ENCODE results near the gene C6orf15. TPM values are rescaled to one million over a fixed set of nuclear protein-coding genes. Genes with fewer than 3 reads are reported as not detected.

The C6orf15 gene
- total and polyA plus RNA-seq, 7 donors = not detected

GRCh38 chr6:31126396-31127175 is 14.2 kb upstream of the C6orf15 start:
- no peak for DNase-seq
- WGBS, 2 donors = 57 to 66% methylated on average over 16 of the region's 16 CpGs
- Histone ChIP-seq H3K4me3 (no peak overlapping the region), H3K27me3 (no peaks in the 10 kb centered on the region), H3K27ac (no peak overlapping the region), H3K36me3 (no peaks in the 10 kb centered on the region), H3K4me1 (peaks cover 0 to 29% (median 22%) of the 10 kb centered on the region in 4 donors), H3K9me3 (no peaks in the 10 kb centered on the region)
- no peak for TF ChIP-seq CTCF (IDR thresholded peaks at IDR 0.05)
- no peak for TF ChIP-seq POLR2A (IDR thresholded peaks at IDR 0.05)
- TF ChIP-seq EP300 (IDR thresholded peaks at IDR 0.05) = no peak
- TF ChIP-seq POLR2AphosphoS5 (IDR thresholded peaks at IDR 0.05) = no peak
- intact Hi-C loops (cut with DNase I) = no loop called here

- TF ChIP-seq CTCF (IDR thresholded peaks at IDR 0.05) (no peak), EP300 (IDR thresholded peaks at IDR 0.05) (no peak), POLR2AphosphoS5 (IDR thresholded peaks at IDR 0.05) (no peak), POLR2A (IDR thresholded peaks at IDR 0.05) (no peak)
- intact Hi-C loops (cut with DNase I) = no loop called here
- 72 to 76% methylated on average over 12 of the region's 12 CpGs for WGBS, 2 donors
- H3K4me1 ChIP-seq = peaks cover 0 to 29% (median 22%) of the 10 kb centered on the region in 4 donors
- H3K36me3 ChIP-seq = no peaks in the 10 kb centered on the region
- no peak overlapping the region for H3K4me3 ChIP-seq
- no peaks in the 10 kb centered on the region for H3K27me3 ChIP-seq
- DNase-seq = no peak
- H3K27ac ChIP-seq = no peak overlapping the region
- no peaks in the 10 kb centered on the region for H3K9me3 ChIP-seq
Measured at GRCh38 chr6:31125586-31126363, 13.4 kb upstream of the C6orf15 start.

- 58 to 62% methylated on average over 8 of the region's 8 CpGs for WGBS, 2 donors
- Histone ChIP-seq H3K9me3 (no peaks in the 10 kb centered on the region), H3K4me3 (no peak overlapping the region), H3K36me3 (no peaks in the 10 kb centered on the region), H3K27ac (no peak overlapping the region), H3K4me1 (peaks cover 0 to 29% (median 22%) of the 10 kb centered on the region in 4 donors), H3K27me3 (no peaks in the 10 kb centered on the region)
- TF ChIP-seq POLR2A (IDR thresholded peaks at IDR 0.05) (no peak), POLR2AphosphoS5 (IDR thresholded peaks at IDR 0.05) (no peak), CTCF (IDR thresholded peaks at IDR 0.05) (no peak), EP300 (IDR thresholded peaks at IDR 0.05) (no peak)
- intact Hi-C loops (cut with DNase I) = no loop called here
- peak; percentile 82 for DNase-seq
Measured at GRCh38 chr6:31125162-31125561, 12.8 kb upstream of the C6orf15 start.

- DNase-seq = peak; percentile 89
- H3K36me3 ChIP-seq = no peaks in the 10 kb centered on the region
- peak overlapping the region; percentile 51 to 72 (median 58) for H3K27ac ChIP-seq
- no peaks in the 10 kb centered on the region for H3K27me3 ChIP-seq
- intact Hi-C loops (cut with DNase I) = no loop called here
- no peak for TF ChIP-seq POLR2A (IDR thresholded peaks at IDR 0.05)
- TF ChIP-seq EP300 (IDR thresholded peaks at IDR 0.05) = no peak
- peak in 1 of 4 donors; percentile 44 for TF ChIP-seq POLR2AphosphoS5 (IDR thresholded peaks at IDR 0.05)
- no peak for TF ChIP-seq CTCF (IDR thresholded peaks at IDR 0.05)
- no peak overlapping the region for H3K4me3 ChIP-seq
- H3K4me1 ChIP-seq = peaks cover 0 to 29% (median 22%) of the 10 kb centered on the region in 4 donors
- 45 to 58% methylated on average over 16 of the region's 16 CpGs for WGBS, 2 donors
- no peaks in the 10 kb centered on the region for H3K9me3 ChIP-seq
Measured at GRCh38 chr6:31122791-31123706, 10.7 kb upstream of the C6orf15 start.

All from sigmoid colon (tissue), 7 donors.